Stimulated activated CD4-positive, alpha-beta T cell treated with anti-CD3 and anti-CD28 coated beads, TNF-alpha, amount 100 ng/mL, for 4 hours (primary cell): ENCODE results near the gene SNAPC3.
A peak's percentile ranks its signal among the peaks of the same experiment; 100 is the strongest.

Experiments
- DNase-seq, 3 experiments: peaks; one replicate each; pipeline ENCODE4 v3.0.0-alpha.2; 2020; ENCODE audit warnings: low read depth in 3 of 3

Gene SNAPC3

DNA sequence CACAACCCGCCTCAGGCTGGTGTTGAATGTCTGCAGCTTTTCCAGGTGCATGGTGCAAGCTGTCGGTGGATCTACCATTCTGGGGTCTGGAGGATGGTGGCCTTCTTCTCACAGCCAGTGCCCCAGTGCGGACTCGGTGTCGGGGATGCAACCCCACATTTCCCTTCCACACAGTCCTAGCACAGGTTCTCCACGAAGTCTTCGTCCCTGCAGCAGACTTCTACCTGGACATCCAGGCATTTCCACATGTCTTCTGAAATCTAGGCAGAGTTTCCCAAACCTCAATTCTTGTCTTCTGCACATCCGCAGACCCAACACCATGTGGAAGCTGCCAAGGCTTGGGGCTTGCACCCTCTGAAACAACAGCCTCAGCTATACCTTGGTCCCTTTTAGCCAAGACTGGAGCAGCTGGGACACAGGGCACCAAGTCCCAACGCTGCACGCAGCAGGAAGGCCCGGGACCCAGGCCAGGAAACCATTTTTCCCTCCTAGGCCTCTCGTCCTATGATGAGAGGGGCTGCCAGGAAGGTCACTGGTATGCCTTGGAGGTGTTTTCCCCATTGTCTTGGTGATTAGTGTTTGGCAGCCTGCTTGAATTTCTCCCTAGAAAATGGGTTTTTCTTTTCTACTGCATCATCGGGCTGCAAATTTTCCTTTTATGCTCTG, 69.9 kb downstream of the SNAPC3 start:
- DNase-seq = no peak

DNA sequence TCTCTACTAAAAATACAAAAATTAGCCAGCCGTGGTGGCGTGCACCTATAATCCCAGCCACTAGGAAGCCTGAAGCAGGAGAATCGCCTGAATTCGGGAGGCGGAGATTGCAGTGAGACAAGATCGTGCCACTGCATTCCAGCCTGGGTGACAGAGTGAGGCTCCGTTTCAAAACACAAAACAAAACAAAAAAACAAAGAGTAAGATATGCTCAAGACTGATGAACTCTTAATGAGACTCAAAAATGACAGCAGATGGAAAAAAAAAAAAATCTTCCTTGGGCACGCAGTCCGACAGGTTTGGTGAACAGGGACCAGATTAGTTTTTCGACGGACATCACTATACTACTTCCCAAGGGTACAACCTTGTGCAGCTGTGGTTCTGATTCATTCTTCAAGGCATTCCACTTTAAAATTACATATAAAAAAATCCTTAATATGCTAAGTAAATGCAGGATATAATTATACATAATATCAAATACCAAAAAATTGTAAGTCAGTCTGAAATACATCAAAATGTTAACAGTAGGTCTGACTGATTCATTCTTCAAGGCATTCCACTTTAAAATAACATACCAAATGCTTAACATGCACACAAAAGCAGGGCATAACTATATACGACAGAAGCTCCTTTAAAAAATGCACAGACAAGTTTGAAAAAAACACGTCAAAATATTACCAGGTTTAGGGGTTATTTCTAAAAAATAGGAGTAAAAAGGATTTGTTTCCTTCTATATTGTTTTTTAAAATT, 75.7 kb downstream of the SNAPC3 start:
- no peak for DNase-seq

DNA sequence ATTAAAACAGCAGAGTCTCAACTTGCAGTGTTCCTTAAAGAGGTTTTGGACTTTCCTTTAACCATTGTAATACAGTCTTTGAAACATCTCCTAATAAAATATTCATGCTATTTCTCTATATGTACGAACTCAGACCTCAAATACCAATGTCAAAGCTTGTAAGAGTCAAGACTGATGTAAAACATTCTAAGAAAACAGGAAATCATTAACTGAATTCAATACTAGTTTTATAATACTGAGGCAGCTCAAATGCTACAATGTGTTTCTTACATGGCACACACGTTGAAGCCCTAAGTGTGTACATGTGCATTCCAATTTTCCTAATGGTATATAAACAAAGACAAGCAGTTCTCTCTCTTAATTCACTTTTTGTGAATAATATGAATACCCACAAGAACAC, 76.5 kb downstream of the SNAPC3 start:
- no peak for DNase-seq

DNA sequence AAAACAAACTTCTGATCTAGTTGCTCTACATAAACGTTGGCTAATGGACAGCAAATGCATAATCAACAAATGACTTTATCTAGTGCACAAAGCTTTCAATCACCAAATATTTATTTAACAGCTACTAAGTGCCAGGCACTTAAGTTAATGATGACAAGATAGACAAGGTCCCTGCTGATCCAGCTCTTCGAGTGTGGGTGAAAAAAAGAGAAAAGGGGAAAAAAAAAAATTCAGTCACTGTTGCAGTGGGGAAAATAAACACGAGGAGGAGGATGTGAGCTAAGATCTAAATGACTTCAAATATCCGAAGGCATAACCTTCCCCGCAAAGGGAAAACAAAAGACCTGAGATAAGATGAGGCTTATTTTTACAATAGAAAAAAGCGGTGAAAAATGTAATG, 78.5 kb downstream of the SNAPC3 start:
- DNase-seq = no peak

DNA sequence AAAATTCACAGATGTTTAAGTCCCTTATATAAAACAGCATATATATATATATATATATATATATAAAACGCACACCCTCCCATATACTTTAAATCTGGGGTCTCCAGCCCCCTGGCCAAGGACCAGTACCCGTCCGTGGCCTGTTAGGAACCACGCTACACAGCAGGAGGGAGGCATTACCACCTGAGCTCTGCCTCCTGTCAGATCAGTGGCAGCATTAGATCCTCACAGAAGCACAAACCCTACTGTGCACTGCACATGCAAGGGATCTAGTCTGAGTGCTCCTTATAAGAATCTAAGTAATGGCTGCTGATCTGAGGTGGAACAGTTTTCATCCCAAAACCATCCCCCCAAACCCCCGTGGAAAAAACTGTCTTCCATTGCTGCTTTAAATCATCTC, 79.1 kb downstream of the SNAPC3 start:
- DNase-seq = no peak

DNA sequence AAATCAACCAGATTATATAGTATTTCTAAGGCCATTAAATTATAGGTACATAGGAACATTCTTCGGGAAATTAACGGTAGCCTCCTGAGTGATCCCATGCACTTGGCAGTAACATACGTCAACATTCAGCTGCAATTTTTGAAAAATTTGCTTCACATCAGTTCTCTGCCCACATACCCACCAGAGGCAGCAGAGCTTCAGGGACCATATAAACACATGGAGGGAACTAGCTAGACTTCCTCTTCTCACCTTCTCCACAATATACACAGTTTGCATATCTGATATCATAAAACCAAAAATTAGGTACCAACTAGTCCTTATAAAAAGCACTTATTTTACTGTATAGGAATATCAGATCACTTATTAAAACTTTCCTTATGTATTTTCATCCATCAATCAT, 83.2 kb downstream of the SNAPC3 start:
- no peak for DNase-seq

DNA sequence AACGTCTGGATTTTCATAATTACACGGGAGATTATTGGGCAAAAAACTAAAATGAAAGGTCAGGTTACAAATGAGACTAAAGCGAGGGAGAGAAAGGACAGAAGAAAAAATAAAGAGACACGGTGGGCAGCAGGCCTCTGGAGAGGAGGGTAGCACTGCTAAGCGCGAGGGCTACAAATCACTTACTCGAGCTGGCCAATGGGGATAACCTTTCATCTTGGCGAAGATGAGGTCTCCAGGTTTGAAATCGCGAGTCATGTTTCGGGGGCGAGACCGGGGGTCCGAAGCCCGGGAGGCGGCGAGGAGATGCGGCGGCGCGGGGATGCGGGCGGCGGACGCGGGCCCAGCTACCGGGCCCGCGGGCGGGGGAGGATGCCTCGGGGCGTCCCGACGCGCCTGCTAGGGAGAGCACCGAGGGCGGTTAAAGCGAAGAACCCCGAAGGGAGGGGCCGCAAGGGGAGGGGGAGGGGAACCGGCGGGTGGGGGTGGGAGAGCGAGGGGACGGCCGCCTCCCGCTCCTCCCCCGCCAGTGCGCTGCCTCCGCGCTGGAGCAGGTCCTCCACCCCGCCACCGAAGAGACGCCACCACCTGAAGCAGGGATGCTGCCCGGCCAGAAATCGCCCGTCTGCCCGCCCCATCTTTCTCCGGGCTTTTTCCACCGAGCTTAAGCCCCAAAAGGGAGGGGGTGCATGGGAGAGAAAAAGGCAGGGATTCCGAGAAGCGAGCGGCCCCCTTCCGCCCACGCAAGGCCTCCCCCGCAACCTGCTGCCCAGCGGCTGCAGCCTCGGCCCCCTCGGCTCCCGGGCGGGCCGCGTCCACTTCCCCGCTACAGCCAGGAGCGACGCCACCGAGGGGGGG, 87.5 kb downstream of the SNAPC3 start:
- peak; percentile 42 to 48 (median 45) for DNase-seq

DNA sequence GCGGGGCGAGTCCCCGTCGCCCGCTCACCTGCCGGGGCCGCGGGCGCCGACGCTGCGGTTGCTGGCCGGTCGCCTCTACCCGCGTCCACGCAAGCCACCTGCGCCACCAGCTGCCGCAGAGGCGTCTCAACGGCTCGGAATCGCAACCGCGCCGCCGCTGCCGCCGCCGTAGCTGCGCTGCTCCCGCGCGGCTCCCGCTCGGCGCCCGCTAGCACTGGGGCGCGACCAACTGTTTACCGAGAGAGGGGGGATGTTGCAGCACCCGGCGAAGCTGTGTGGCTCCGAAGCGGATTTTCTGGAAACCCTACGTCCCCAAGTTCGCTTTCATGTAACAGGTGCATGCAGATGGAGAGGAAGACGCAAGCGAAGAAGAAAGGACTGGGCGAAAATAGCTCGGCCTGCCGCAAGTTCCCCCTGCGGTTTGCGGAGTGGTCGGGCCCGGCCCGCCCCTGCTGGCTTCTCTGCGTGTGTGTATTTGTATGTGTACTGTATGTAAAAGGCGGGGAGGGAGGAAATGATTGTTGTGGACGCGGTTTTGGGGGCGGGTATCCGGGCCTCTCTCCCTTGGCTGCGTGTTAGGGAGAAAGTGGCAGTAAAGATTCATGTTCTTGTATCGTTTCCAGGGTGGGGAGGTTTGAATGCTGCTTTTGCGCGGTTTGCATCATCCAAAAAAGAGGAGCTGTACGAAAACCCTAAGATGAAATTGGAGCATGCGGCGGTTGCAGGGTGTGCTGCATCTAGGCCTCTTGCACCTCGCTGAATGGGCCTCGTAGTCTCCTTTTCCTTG, 88.3 kb downstream of the SNAPC3 start, which contains the start of gene PSIP1:
Gene PSIP1, minus strand, starts transcription at position 182 of the 787 bp plus-strand sequence. CDS start 782 bp downstream, outside the sequence.
- peak; percentile 64 to 75 (median 68) for DNase-seq
